ENCODE data around the gene SCAF8.

SCAF8 gene, protein sequence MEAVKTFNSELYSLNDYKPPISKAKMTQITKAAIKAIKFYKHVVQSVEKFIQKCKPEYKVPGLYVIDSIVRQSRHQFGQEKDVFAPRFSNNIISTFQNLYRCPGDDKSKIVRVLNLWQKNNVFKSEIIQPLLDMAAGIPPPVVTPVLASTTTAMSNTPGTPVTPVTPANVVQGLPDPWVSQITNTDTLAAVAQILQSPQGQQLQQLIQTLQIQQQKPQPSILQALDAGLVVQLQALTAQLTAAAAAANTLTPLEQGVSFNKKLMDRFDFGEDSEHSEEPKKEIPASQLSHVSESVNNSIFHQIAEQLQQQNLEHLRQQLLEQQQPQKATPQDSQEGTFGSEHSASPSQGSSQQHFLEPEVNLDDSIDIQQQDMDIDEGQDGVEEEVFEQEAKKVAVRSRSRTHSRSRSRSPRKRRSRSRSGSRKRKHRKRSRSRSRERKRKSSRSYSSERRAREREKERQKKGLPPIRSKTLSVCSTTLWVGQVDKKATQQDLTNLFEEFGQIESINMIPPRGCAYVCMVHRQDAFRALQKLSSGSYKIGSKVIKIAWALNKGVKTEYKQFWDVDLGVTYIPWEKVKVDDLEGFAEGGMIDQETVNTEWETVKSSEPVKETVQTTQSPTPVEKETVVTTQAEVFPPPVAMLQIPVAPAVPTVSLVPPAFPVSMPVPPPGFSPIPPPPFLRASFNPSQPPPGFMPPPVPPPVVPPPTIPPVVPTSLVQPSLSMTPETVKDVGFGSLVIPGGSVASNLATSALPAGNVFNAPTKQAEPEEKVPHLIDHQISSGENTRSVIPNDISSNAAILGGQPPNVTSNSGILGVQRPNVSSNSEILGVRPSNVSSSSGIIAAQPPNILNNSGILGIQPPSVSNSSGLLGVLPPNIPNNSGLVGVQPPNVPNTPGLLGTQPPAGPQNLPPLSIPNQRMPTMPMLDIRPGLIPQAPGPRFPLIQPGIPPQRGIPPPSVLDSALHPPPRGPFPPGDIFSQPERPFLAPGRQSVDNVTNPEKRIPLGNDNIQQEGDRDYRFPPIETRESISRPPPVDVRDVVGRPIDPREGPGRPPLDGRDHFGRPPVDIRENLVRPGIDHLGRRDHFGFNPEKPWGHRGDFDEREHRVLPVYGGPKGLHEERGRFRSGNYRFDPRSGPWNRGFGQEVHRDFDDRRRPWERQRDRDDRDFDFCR (N-terminal part only)

DNA sequence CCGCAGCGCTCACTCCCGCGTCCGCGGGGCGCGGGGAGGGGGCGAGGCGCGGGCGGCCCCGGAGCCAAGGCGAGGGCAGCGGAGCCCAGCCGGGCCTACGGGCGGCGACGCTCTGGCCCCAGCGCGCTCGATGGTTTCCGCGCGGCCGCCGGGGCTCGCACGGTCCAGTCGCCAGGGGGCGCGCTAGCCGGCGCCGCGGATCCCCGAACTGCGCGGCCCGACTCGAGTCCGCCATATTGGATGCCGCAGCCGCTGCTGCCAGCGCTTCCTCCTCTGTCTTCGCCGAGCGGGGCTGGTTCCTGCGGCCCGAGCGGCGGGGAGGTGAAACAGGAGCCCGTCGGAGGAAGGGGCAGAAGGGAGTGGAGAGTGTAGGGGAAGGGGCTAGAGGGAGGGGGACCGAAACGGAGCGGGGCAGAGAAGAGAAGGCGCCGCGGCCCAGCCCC lies at the start of gene SCAF8:
Gene SCAF8, plus strand, starts transcription at position 234 of the 443 bp plus-strand sequence. CDS start 485 bp downstream, outside the sequence.
- Histone ChIP-seq H3K27ac (peak within 1 kb of the TSS; percentile 99 to 100), H3K4me3 (peak within 1 kb of the TSS; percentile 97)
- TF ChIP-seq, protein P1, sequence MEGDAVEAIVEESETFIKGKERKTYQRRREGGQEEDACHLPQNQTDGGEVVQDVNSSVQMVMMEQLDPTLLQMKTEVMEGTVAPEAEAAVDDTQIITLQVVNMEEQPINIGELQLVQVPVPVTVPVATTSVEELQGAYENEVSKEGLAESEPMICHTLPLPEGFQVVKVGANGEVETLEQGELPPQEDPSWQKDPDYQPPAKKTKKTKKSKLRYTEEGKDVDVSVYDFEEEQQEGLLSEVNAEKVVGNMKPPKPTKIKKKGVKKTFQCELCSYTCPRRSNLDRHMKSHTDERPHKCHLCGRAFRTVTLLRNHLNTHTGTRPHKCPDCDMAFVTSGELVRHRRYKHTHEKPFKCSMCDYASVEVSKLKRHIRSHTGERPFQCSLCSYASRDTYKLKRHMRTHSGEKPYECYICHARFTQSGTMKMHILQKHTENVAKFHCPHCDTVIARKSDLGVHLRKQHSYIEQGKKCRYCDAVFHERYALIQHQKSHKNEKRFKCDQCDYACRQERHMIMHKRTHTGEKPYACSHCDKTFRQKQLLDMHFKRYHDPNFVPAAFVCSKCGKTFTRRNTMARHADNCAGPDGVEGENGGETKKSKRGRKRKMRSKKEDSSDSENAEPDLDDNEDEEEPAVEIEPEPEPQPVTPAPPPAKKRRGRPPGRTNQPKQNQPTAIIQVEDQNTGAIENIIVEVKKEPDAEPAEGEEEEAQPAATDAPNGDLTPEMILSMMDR (IDR thresholded peaks at IDR 0.05), result peak; percentile 87
- DNase-seq (ENCODE audit: low spot score), result peak; percentile 83

DNA sequence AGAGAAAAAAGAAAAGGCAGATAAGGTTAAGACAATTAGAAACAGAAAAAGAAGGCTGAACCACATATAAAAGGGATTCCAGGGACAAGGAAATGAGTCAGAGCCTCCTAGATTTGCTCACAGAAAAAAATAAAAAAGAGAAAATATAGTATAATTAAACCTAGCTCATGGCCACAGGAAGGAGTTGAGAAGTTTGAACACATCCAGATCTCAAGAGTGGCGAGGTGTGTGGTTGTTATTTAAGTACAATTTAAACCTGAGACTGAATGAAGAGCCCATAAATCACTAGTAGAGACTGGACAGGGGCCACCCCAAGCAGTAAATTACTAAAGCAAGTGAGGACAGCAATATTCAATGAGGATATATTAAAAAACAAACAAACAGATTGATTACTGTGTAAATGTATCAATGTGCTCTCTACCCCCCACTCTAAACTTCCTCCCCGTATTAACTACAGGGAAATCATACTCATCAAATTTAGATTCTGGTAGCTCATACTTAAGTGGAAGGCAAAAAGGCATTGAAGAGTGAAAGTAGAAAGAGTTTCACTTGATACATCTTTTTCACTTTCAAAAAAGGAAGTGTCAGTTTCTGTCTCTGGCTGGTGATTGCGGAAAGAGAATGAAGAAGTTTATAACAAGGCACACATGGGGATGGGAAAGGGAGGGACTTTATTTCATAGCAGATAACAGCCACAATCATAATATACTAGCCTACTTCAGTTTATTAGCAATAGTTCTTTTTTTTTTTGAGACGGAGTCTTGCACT lies 49.3 kb upstream of the SCAF8 start:
- TF ChIP-seq, protein P1 (IDR thresholded peaks at IDR 0.05), result no peak
- no peak overlapping the region for H3K4me3 ChIP-seq
- no peak overlapping the region for H3K27ac ChIP-seq
- DNase-seq (ENCODE audit: low spot score), result no peak

DNA sequence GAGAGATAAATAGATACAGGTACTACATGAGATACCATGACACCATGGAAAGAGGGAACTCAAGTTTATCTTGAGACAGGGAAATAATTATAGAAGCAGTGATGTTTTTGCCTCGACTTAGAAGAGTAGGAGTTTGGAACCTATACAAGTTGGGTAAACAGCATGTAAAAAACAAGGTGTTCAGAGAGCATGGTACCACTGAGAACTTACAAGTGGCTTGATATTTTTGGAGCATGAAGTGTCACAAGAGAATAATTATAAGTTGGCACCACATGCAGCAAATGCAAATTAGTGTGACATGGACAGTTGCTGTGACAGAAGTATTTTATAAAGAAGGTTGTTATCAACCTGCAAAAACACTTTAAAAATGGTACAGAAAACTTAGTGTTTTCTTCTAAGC lies 47.1 kb upstream of the SCAF8 start:
- Histone ChIP-seq H3K27ac (no peak overlapping the region), H3K4me3 (no peak overlapping the region)
- TF ChIP-seq, protein P1 (IDR thresholded peaks at IDR 0.05), result no peak
- DNase-seq (ENCODE audit: low spot score), result no peak

DNA sequence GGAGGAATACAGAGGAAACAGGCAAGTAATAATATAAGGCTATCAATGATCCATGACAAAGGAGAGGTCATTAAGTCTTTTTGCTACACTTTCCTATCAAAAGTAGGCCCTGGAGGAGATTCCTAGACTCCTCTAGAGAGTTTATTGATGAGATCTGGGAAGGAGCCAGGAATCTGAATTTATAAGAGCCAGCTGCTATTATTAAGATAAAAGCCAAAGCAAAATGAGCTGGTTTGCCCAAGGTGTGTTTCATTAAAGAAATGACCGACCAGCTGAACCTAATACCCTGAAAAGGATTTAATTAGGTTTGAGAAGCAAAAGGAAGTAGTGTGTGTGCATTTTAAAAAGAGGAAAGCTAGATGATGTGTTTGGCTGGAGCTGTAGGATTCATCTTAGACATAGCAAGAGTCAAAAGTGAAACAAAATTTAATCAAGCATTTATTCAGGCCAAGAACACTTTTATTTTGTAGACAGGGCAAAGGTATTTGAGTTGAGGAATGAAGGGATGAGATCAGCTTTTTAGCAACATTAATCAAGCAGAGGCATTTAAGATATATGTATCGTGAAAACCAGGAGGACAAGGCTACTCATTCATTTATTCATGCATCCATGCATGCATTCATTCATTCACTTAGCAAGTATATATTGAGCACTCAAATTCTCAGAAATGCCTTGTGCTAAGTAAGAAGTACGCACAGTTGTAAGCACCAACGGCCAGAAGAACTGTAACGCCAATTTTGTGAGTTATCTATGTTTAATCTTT lies 43.5 kb upstream of the SCAF8 start:
- TF ChIP-seq, protein P1 (IDR thresholded peaks at IDR 0.05), result no peak

DNA sequence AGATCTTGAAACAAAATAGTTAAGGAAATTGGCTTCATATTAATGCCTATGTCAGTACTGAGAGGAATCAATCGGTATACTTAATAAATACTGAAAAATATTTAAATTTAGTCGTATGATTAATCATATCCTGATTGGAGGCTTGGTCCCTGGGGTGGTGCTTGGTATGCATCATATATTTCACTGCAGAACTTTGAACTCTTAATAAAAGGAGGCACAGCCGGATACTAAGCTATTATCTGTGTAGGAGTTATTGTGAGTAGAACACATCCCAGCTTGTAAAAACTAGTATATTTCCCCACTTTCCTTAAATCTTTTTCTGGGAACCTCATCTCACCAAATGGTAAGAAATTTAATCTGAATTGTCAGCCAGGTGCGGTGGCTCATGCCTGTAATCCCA lies 42.4 kb upstream of the SCAF8 start:
- H3K4me3 ChIP-seq, result no peak overlapping the region
- DNase-seq (ENCODE audit: low spot score), result no peak
- TF ChIP-seq, protein P1 (IDR thresholded peaks at IDR 0.05), result no peak
- H3K27ac ChIP-seq, result no peak overlapping the region

More for the DNA sequence above, 43.5 kb upstream of the SCAF8 start:
- no peak for DNase-seq (ENCODE audit: low spot score)
- Histone ChIP-seq H3K27ac (no peak overlapping the region), H3K4me3 (no peak overlapping the region)

Measured in coronary artery (tissue), 2 donors.